Endothelial cell of umbilical vein (primary cell): Measurements from ENCODE around the gene MAGI3. TPM values are rescaled to one million over a fixed set of nuclear protein-coding genes. Genes with fewer than 3 reads are reported as not detected.

ENCODE experiments used
- BruUV-seq: library from RNA; stranded (reverse); fragments of 400-500 nt; replicated peaks from 2 replicates; lab custom pipeline; 2021; lab: Mats Ljungman, UMichigan
- CTCF ChIA-PET: fragments of 300-600, 350-600 bp; sonication (Branson Sonifier 250); formaldehyde crosslinking; loops from one replicate; lab custom pipeline; 2021; ENCODE audit warnings: antibody characterized with exemption, inconsistent platforms; lab: Charles Lee
- POLR2A ChIA-PET: fragments of 300-600, 350-600 bp; sonication (Branson Sonifier 250); formaldehyde crosslinking; loops from one replicate; lab custom pipeline; 2021; ENCODE audit warnings: antibody characterized with exemption, inconsistent platforms; lab: Charles Lee
- DNase-seq: peaks from one replicate; pipeline ENCODE4 v3.0.0-alpha.2; 2011; ENCODE audit warnings: low read depth, low spot score
- FAIRE-seq: peaks from 2 replicates; lab custom pipeline; 2011; peaks lifted over from hg19 to GRCh38; lab: Jason Lieb, UNC
- H2AFZ ChIP-seq: 2 replicates; pipeline ENCODE4 v1.6.0; 2012; ENCODE audit warnings: low read depth, low read length, control low read depth, inconsistent platforms
- H3K27ac ChIP-seq: 2 replicates; pipeline ENCODE4 v1.5.1; 2011; ENCODE audit warnings: low read depth, mild to moderate bottlenecking, control low read depth, low read length, moderate library complexity; ENCODE audit not compliant: insufficient read depth
- H3K27me3 ChIP-seq, 2 experiments: 2 replicates each; pipeline versions ENCODE4 v1.6.0 to v1.6.1; 2011; ENCODE audit warnings: low read length in 2 of 2, mixed read lengths in 1 of 2; ENCODE audit not compliant: control insufficient read depth in 2 of 2, insufficient read depth in 2 of 2
- H3K36me3 ChIP-seq, 2 experiments: 2 replicates in 1 of 2; 3 replicates in 1 of 2; pipeline ENCODE4 v1.5.1; 2011; ENCODE audit warnings: low read length in 2 of 2, mild to moderate bottlenecking in 1 of 2, moderate library complexity in 1 of 2; ENCODE audit not compliant: control insufficient read depth in 2 of 2, insufficient read depth in 2 of 2; ENCODE audit errors: extremely low read depth in 1 of 2
- H3K4me1 ChIP-seq: 3 replicates; pipeline ENCODE4 v1.5.1; 2011; ENCODE audit warnings: mild to moderate bottlenecking, low read length; ENCODE audit not compliant: control insufficient read depth, insufficient read depth; ENCODE audit errors: extremely low read depth
- H3K4me2 ChIP-seq: 2 replicates; pipeline ENCODE4 v1.6.1; 2011; ENCODE audit warnings: low read length, control low read depth, mixed read lengths; ENCODE audit not compliant: insufficient read depth
- H3K4me3 ChIP-seq, 3 experiments: fragments of 200-600 bp in 1 of 3; sonication (generic), shearing (Covaris generic) in 1 of 3; replicated peaks in 1 of 3; 2 replicates each; pipeline ENCODE4 v1.5.1; 2011 to 2016; ENCODE audit warnings: control low read depth in 3 of 3, low read length in 3 of 3, mild to moderate bottlenecking in 2 of 3, inconsistent platforms in 1 of 3, low read depth in 1 of 3, moderate library complexity in 1 of 3; ENCODE audit not compliant: insufficient read depth in 1 of 3
- H3K79me2 ChIP-seq: 2 replicates; pipeline ENCODE4 v1.6.0; 2012; ENCODE audit warnings: low read length, inconsistent platforms; ENCODE audit not compliant: control insufficient read depth, insufficient read depth
- H3K9ac ChIP-seq: replicated peaks from 2 replicates; pipeline ENCODE3; 2011; ENCODE audit warnings: low read length, control low read depth; ENCODE audit not compliant: insufficient read depth; ENCODE audit errors: extremely low read depth
- H3K9me1 ChIP-seq: replicated peaks from 3 replicates; pipeline ENCODE4 v1.6.0; 2011; ENCODE audit warnings: mild to moderate bottlenecking, low read length; ENCODE audit not compliant: control insufficient read depth, insufficient read depth; ENCODE audit errors: extremely low read depth
- H3K9me3 ChIP-seq: replicated peaks from 2 replicates; pipeline ENCODE4 v1.5.1; 2012; ENCODE audit warnings: low read length, inconsistent platforms; ENCODE audit not compliant: control insufficient read depth, insufficient read depth
- H4K20me1 ChIP-seq: replicated peaks from 2 replicates; pipeline ENCODE3; 2011; ENCODE audit warnings: mild to moderate bottlenecking, low read length; ENCODE audit not compliant: control insufficient read depth, insufficient read depth; ENCODE audit errors: extremely low read depth
- CTCF ChIP-seq, 2 donors: IDR thresholded peaks; 1 replicate in 1 of 2; 2 replicates in 1 of 2; pipeline ENCODE4 v1.5.1; 2011; ENCODE audit warnings: low read length in 2 of 2, mild to moderate bottlenecking in 2 of 2, moderate library complexity in 2 of 2, control low read depth in 1 of 2, inconsistent platforms in 1 of 2, low read depth in 1 of 2; ENCODE audit not compliant: insufficient read depth in 1 of 2; ENCODE audit errors: extremely low read depth in 1 of 2
- EZH2 ChIP-seq: IDR thresholded peaks from 2 replicates; pipeline ENCODE4 v1.6.1; 2012; ENCODE audit warnings: borderline replicate concordance, low read depth, mild to moderate bottlenecking, moderate library complexity, low read length, inconsistent platforms; ENCODE audit not compliant: severe bottlenecking
- FOS ChIP-seq: IDR thresholded peaks from 2 replicates; pipeline ENCODE4 v1.6.1; 2011; ENCODE audit warnings: mild to moderate bottlenecking, low read length, moderate library complexity, borderline replicate concordance; ENCODE audit not compliant: insufficient read depth
- GATA2 ChIP-seq: IDR thresholded peaks from 2 replicates; pipeline ENCODE4 v1.7.0; 2011; ENCODE audit warnings: low read depth, mild to moderate bottlenecking, moderate library complexity, mixed read lengths, low read length; ENCODE audit not compliant: insufficient read length, insufficient read depth
- JUN ChIP-seq: IDR thresholded peaks from 2 replicates; pipeline ENCODE4 v1.6.1; 2011; ENCODE audit warnings: borderline replicate concordance, low read depth; ENCODE audit not compliant: insufficient read length, insufficient read depth
- MAX ChIP-seq: IDR thresholded peaks from 2 replicates; pipeline ENCODE4 v1.6.1; 2011; ENCODE audit not compliant: insufficient read depth, insufficient read length
- MYC ChIP-seq: IDR thresholded peaks from one replicate; pipeline ENCODE4 v1.6.1; 2011; ENCODE audit warnings: mild to moderate bottlenecking, low read depth, low read length
- POLR2A ChIP-seq: IDR thresholded peaks from 2 replicates; pipeline ENCODE4 v1.6.1; 2012; ENCODE audit warnings: low read depth, mild to moderate bottlenecking, control low read depth, low read length
- POLR2AphosphoS5 ChIP-seq: IDR thresholded peaks from 2 replicates; pipeline ENCODE4 v1.6.1; 2012; ENCODE audit warnings: low read depth, mild to moderate bottlenecking, control low read depth, low read length, moderate library complexity; ENCODE audit not compliant: insufficient read depth
- dilution Hi-C: fragments of 300-500 bp; cut with MboI; formaldehyde crosslinking; loops from one replicate; pipeline ENCODE4 v1.15.0; 2019; ENCODE audit warnings: low sequenced_read_pairs; ENCODE audit not compliant: extremely low pct_ligation_motif_present
- intact Hi-C: fragments of 100-400 bp; cut with micrococcal nuclease; formaldehyde crosslinking; loops from one replicate; pipeline ENCODE4 v1.10.0; 2022
- polyA plus RNA-seq, 4 experiments: library from polyadenylated mRNA; depleted of rRNA in 3 of 4; stranded (reverse) in 3 of 4; unstranded in 1 of 4; fragments of >200 nt; gene quantifications; 2 replicates each; pipeline versions ENCODE4 v1.2.1 to v1.2.3, GENCODE V29; 2011 to 2012; ENCODE audit warnings: missing spikeins in 1 of 4
- total RNA-seq: library from RNA; stranded (reverse); gene quantifications from 2 replicates; pipeline ENCODE4 v1.2.3, GENCODE V29; 2021

Gene MAGI3
- total and polyA plus RNA-seq, 2 donors (not counting 3 experiments of a cell fraction or from before 2014, with no cell fraction given), result 2.8 to 16.1 TPM

GRCh38 chr1:113581323-113581722 is 191.0 kb downstream of the MAGI3 start:
- BruUV-seq, result no TSS peak
- Histone ChIP-seq H3K4me1 (no peaks in the 10 kb centered on the region), H3K27ac (no peak overlapping the region), H2AFZ (no peak overlapping the region), H3K4me3 (no peak overlapping the region), H3K36me3 (no peaks in the 10 kb centered on the region), H3K9ac (no peak overlapping the region), H4K20me1 (no peaks in the 10 kb centered on the region), H3K79me2 (no peaks in the 10 kb centered on the region), H3K9me1 (no peaks in the 10 kb centered on the region), H3K4me2 (no peak overlapping the region), H3K9me3 (no peaks in the 10 kb centered on the region), H3K27me3 (no peaks in the 10 kb centered on the region)
- dilution Hi-C loops, result no loop called here
- no peak for TF ChIP-seq GATA2
- TF ChIP-seq JUN, result no peak
- TF ChIP-seq CTCF (IDR thresholded peaks at IDR 0.05; ENCODE audit: extremely low read depth in 1 of 2, insufficient read depth in 1 of 2, low read depth in 1 of 2, low read length in 2 of 2), result no peak
- TF ChIP-seq EZH2, result no peak
- no peak for TF ChIP-seq POLR2A
- no peak for TF ChIP-seq FOS
- TF ChIP-seq MYC, result no peak
- no peak for TF ChIP-seq POLR2AphosphoS5
- no peak for TF ChIP-seq MAX
- ChIA-PET CTCF (interaction anchor here (1.0 kb wide), 1 partner anchor 128 kb away, joined by 3 read pairs; no protein-coding TSS in a partner anchor), POLR2A (no interaction called here)
- no peak for DNase-seq
- FAIRE-seq, result no peak
- intact Hi-C loops, result no loop called here
